HG03457 (cell line): ENCODE results near the gene SDF4.
"Not testable (repeated sequence)": the region's sequence is repeated elsewhere in the genome, so short reads cannot be mapped to it uniquely, and the experiment has no call there.

Source experiments
- ATAC-seq: cut with Tn5 transposase; IDR thresholded peaks from one replicate; pipeline ENCODE4 v1.9.1; 2021; ENCODE audit warnings: moderate number of reproducible peaks; ENCODE audit not compliant: unreplicated experiment

The SDF4 gene

DNA sequence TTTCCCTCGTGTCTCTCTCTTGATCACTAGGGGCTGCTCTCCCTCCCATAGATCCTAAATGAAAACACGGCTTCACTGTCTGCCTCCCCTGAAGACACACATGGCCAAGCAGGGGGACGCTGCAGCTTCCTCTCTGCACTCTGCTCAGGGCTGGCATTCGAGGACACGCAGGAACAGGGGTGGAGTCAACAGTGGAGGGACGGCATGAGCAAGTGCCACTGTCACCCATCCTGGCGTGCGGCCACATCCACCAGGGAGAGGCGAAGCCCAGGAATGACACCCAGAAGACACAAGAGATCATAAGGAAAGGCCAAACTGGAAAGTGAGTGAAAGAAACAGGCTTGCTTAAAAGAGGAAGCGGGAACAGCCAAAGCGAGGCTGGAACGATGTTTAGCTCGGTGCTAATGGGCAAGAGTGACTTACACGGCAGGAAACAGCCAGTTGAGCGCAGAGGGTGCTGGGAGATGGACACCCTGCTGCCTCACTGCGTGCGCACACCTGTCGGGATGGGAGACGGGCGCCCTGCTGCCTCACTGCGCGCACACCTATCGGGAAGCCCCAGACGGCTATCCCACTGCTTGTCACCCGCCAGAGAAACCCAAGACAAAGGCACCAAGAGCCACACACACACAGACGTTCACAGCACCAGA is 28.3 kb upstream of the SDF4 start:
- no peak for ATAC-seq

DNA sequence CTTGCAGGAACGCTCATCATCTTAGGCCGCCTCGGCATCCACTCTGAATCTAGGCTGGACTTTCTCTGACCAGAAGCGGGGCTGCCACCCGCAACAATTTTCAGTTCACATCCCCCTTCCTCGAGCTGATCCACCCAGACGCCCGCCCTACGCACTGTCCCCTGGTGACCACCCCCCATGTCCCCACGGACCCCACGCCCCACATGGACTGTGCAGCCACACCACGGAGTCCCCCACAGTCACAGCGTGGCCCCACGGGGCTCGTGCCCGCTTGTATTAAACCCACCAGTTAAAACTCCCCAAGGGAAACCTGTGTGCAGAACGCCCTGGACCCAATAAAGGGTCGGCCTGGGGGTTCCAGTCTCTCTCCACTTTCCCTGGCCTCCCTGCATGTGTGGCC is 27.7 kb upstream of the SDF4 start:
- ATAC-seq, result no peak

DNA sequence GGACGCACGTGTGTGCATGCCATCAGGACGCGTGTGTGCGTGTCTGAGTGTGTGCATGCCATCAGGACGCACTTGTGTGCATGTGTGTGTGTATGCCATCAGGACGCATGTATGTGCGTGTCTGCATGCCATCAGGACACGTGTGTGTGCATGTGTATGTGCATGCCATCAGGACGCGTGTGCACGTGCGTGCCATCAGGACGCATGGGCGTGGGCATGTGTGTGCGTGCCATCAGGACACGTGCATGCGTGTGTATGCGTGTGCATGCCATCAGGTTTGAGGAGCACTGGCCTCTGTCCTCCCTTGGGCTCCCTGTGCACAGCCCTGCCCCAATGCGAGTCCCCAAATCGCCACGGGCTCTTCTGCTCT is 27.3 kb upstream of the SDF4 start:
- no peak for ATAC-seq

DNA sequence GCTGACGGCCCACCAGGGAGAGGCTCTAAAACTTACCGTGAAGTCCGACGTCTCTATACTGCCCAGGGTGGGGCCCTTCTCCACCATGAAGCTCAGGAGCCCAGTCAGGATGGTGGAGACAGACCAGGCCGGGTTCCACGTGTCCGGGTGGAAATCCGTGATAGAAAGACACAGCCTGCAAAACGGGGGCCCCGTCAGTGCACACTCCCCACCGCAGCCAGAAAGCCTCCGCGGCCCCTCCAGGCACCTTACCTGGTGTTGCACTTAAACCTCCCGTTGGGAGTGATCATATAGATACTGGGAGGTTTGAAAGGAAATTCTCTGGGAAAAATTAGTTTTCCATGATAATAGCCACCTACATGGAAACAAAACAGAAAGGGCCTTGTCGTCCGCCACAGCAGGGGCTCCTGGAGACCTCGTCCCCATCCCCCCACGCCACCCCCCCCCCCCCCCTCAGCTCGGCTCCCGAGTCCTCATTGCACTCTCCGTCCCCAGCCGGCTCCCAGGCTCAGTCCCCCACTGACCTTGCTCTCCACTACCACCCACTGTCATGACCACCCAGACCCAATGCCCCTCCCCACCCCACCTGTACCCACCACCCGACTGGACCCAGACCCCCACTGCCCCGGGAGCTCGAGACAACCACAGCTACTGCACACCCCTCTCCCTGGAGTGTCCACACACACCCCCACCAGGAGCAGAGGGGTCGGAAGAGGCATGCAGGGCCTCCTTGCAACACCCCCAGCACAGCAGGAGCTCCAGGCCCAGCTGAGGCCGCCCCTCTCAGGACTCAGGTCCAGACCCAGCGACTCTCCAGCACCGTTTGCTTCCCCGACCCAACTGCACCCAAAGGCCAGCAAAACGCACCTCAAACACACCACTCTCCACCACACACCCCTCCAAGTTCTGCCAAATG is 25.4 kb upstream of the SDF4 start:
- ATAC-seq, result no peak

DNA sequence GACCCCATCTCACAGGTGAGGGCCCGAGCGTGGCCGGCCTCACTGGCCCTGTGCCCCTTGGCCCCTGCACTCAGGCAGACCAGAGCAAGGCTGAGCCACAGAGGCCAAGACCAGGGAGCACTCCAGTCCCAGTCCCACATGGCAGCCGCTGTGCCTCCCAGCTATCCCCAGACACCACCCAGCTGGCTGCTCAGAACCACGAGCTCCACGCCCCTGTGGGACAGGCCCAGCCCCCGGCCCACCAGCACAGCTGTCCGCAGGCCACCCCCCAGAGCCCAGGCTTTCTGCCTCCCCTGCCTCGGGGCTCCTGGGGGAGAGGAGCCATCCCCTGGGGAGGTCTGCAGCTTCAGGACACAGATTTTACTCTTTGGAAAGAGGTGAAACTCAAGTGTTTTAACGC is 23.8 kb upstream of the SDF4 start:
- ATAC-seq, result no peak

DNA sequence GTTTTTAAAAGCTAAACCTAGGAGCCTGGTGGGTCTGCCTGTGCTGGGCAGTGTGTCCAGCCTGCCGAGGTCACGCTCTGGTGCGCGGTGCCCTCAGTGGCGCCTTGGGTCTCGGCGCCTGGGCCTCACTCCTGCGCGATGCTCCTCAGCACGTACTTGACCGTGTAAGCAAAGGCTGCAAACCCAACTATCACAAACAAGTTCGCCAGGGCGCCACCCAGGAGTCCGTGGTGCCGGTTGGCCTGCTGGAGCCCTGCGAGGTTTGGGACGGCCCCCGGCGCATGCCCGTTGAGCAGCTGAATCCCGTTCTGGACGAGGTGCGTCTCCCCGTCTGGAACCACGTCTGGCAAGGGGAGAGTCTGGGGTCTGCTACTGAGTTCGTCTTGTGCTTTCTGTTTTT is 23.3 kb upstream of the SDF4 start:
- ATAC-seq, result no peak

DNA sequence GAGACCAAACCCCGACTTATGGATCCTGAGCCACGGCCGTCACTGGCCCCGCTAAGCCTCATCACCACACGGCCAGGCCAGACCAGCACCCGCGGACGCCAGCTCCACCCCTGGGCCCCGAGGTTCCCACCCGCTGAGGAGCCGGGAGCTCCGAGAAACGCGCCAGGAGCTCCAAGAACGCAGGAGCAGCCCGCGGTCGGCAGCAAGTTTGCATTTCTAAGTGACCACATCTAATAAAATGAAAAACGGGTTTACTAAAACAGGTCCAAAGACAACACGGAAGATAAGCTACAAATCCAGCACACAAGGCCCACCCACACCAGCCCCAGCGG is 22.8 kb upstream of the SDF4 start:
- ATAC-seq, result no peak

DNA sequence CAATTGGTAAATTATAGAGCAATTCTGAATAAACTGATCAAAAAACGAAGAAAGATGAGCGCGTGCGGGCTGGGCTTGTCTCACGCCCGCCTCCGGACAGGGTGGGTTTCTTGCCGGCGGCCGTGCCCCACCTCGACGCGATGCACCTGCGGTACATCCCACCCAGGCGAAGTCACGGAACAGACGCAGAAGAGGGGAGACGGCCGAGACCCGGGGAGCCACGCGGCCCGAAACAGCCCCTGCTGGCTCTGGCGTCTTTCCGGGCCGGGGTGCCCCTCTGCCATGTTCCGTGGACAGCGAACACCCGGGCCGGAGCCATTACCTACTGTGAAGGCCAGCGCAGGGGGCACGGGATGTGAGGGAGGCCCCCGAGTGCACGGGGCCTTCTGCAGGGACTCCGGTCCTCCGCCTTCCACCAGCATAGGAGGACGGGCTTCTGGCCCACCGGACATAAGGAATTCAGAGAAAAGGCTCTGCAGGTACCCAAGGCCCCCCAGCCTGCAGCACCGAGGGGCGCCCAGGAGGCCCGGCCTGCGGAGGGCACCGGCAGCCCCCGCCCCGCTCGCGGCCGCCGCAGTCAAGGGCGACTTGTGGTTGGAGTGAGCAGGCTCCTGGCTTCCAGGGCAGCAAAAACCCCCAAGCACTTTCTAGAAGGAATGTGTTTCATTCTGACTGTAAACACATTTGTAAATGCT is 22.3 kb upstream of the SDF4 start:
- no peak for ATAC-seq

DNA sequence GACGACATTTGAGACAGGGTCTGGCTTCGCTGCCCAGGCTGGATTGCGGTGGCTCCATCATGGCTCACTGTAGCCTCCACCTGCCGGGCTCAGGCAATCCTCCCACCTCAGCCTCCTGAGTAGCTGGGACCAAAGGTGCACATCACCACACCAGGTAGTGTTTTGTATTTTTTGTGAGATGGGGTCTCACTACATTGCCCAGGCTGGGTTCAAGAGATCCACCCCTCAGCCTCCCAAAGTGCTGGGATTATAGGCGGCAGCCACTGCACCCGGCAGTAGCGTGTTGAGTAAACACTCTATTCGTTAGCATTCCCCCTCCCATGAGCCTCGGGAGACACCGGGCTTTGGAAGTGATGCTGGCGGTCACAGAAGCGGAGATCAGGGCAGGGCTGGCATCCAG is 21.5 kb upstream of the SDF4 start:
- no peak for ATAC-seq

DNA sequence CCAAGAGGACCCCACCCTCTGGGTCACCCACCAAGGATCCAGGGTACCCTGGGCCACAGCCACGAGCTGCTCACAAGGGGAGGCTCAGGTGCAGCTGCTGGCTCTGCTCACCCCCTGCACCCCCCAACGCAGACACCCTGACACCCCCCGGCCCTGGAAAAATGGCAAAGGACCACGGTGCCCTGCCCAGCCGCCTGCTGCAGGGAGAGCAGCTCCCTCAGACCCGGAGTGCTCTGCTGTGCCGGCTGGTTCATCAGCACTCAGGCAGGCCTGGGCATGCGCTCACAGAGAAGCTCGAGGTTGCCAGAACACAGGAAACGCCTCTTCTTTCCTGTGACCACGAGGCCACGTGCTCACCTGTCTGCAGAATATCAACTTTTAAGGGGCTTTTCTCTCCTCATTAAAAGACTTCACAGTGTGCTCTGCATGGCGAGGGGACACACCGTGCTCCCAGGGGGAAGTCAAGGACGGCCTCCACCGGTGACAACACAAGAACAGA is 19.0 kb upstream of the SDF4 start:
- ATAC-seq, result no peak

DNA sequence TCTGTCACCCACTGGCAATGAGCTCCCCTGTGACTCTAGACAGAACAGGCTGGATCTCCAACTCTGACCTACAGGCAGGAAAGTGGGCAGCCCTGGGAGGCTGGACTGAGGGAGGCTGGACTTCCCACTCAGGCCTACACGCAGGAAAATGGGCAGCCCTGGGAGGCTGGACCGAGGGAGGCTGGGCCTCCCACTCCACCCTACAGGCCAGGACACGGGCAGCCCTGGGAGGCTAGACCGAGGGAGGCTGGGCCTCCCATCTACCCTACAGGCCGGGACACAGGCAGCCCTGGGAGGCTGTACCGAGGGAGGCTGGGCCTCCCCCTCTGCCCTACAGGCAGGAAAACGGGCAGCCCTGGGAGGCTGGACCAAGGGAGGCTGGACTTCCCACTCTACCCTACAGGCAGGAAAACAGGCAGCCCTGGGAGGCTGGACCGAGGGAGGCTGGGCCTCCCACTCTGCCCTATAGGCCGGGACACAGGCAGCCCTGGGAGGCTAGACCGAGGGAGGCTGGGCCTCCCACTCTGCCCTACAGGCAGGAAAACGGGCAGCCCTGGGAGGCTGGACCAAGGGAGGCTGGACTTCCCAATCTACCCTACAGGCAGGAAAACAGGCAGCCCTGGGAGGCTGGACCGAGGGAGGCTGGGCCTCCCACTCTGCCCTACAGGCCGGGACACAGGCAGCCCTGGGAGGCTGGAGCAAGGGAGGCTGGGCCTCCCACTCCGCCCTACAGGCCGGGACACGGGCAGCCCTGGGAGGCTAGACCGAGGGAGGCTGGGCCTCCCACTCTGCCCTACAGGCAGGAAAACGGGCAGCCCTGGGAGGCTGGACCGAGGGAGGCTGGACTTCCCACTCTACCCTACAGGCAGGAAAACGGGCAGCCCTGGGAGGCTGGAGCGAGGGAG is 16.5 kb upstream of the SDF4 start:
- not testable (repeated sequence) for ATAC-seq

DNA sequence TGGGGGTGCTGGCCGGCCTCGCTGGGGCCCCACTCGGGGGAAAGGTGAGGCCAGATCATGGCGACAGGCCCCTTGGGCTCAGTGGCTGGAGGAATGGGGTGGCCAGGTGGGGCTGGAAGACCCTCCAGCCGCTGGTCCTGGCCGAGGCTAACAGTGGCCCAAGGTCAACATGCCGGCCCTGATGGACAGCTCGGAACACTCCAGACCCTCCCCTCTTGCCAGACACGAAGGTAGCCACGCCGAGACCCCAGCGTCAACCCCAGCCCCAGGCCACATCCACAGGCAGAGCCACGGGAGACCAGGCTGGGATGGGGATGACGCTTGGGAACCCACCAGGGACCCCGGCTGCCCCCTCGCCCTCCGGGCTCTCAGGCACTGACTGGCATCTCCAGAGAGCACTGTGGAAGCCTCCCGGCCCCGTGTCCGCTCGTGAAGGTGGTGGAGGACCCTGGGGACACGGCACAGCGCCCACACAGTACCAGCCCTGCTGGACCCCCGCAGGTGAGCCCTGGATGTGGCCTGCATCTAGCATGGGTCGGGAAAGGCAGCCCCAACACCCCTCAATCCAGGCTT is 15.6 kb upstream of the SDF4 start:
- ATAC-seq, result no peak

DNA sequence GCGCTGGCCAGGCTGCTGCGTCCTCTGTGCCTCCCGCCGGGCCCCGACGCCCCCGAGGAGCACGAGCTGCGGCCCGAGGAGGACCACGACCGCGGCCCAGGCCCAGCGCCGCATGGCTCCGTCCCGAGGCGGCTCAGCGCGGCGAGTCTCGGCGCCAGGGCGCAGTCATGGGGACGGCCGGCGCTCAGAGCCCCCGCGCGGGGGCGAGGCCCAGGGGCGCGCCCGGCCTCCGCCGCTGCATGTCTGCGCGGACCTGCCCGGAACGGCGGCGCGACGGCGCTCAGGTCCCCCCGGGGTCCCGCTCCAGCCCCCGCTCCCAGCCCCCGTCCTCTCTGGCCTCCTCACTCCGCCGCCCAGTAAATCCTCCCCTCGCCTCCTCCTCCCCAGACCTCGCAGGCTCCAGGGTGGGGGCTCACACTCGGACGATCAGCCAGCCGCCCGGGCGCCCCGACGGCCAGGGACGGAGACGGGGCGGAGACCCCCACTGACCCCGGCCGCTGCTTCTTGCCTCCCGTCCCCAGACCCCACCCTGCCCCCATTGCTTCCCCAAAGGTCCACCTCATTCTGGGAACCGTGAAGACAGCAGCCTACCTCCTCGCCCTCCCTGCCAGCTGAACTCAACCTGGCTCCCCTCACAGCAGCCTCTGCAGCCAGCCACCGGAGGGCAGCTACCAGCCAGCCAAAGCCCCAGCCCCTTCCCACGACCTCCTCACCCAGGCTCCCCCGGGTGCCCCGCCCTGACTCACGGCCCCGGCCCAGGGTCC is 15.0 kb upstream of the SDF4 start, which contains the start of gene C1QTNF12:
C1QTNF12 (minus strand) TSS at position 146 of the 764 bp plus-strand sequence; CDS start at position 114, 32 bp downstream.
- no peak for ATAC-seq

DNA sequence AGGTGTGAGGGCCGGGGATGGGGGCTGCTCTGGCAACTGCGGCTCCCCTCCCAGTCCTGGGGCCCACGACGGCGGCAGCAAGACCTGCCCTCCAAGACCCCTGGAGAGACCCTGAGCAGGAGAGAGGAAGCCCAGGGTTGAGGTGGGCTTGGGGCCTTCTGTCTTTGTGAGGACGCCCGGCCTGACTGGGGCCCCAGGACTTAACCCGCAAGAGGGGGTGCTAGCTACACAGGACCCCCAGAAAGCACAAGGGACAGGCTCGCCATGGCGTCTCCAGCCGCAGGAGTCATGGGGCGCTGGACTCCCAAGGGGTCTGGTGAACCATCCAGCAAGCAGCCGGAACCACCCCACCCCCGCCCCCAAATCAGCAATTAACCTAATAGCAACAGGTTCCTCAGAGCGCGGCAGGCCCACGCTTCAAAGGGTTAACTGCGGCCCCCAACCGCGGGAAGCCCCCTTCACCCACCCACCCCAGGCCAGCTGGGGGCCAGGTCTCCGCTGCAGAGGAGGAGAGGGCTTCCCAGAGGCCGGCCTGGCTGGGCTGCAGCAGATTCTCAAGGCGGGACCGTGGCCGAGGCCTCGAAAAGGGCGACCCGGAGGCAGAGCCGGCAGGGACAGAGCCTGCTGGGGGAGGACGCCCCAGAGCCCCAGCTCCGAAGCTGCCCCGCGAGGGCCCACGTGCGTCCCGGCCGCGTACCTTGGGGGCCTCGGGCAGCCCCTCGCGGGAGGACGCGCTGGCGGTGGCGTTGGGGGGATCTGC is 14.2 kb upstream of the SDF4 start:
- ATAC-seq, result no peak

DNA sequence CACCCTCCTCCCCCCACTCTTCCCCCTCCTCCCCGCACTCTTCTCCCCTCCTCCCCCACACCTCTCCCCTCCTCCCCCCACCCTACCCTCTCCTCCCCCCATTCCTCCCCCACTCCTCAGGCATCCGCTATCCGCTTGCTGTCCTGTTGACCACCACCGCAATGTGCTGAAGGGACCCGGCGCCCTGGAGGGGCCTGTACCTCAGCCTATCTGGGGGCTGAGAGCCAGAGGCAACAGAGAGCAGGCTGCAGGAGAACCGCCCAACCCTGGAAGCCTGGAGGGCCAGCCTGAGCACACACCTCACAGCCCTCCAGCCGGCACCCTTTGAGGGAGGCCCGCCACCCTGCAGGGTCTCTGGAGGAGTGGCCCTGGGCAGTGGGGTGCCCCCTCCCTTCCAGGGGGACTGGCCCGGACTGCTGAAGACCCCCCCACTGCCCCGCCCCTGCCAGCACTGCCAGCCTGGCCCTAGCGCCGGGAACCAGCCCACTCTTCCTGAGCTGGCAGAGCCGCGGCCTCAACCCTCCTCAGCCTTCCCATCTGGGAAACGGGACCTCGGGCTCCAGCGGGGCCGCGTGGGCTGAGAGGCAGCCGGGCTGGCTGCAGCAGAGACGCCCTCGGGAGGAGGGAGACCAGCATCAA is 13.5 kb upstream of the SDF4 start:
- no peak for ATAC-seq

DNA sequence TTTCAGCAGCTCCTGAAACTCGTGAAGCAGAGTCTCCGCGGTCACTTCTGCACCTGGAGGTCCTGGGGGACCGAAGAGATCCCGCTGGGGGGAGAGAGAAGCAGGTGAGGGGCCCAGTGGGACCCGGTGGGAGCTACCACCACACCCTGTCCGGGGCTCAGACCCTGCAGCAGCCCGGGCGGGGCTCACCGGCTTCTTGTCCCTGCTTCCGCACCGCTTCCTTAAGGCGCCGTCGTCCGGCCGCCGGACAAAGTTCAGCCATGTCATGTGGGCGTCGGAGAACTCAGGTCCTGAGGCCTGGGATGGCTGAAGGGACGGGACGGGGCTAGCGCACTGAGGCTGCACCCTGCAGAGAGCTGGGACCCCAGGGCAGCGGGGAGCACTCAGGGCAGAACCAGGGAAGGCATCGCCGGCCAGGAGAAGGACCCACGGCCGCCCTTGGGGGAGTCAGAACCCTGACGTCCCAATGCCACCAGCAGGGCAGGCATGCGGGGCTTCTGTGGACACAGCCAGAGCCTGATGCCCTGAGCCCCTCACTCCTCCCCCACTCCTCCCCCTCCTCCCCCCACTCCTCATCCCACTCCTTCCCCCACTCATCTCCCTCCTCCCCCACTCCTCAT is 12.5 kb upstream of the SDF4 start:
- no peak for ATAC-seq

DNA sequence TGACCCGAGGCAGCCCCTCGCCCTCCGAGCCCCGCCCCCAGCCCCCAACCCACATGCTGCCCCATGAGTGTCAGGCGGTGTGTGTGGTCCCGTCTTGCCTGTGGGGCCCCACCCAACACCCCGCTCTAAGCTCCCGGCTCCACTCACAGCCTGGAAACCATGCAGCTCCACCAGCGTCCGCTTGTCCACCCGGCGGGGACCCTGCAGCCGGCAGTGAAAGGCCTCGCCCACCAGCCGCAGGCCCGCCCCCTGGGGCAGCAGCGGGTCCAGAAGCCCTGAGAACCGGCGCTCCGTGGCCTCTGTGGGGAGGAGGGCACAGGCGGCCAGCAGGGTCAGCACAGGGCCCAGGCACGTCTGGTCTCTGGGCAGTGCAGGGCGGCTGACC is 12.0 kb upstream of the SDF4 start:
- no peak for ATAC-seq

DNA sequence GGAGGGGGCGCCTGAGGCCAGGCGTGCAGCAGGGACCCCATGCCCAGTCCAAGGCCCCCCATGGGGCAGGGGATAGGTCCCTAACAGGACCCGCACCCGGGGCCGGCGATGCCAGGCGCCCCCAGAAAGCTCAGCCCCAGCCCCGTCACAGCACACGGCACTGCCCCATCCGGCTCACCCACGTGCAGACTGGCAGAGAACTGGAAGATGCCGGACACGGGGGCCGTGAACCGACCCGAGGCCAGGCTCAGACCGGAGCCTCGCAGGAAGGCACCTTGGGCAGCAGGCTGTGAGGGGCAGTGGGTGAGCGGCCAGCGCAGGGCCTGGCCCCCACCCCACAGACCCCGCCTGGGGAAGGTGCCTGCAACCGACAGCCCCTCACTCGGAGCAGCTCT is 11.5 kb upstream of the SDF4 start:
- ATAC-seq, result no peak
